OCI-LY7 (cell line): ENCODE measurements around the gene SCAF1.

Experiments
- EZH2phosphoT487 ChIP-seq: fragments of 200-600 bp; sonication (generic); IDR thresholded peaks from 2 replicates; pipeline ENCODE4 v1.6.1; 2018; ENCODE audit warnings: low read depth, borderline replicate concordance, mild to moderate bottlenecking, mixed run types, antibody characterized with exemption, low read length, moderate library complexity, mixed read lengths
- TF ChIP-seq, protein P1 (sequence below): fragments of 200-600 bp; sonication (generic); conservative IDR thresholded peaks from 2 replicates; pipeline ENCODE4 v1.5.1; 2014; ENCODE audit warnings: mild to moderate bottlenecking, antibody characterized with exemption, low read length, moderate library complexity, mixed read lengths

GRCh38 chr19:49660338-49660961, 18.4 kb downstream of the SCAF1 start:
- TF ChIP-seq, protein P1, sequence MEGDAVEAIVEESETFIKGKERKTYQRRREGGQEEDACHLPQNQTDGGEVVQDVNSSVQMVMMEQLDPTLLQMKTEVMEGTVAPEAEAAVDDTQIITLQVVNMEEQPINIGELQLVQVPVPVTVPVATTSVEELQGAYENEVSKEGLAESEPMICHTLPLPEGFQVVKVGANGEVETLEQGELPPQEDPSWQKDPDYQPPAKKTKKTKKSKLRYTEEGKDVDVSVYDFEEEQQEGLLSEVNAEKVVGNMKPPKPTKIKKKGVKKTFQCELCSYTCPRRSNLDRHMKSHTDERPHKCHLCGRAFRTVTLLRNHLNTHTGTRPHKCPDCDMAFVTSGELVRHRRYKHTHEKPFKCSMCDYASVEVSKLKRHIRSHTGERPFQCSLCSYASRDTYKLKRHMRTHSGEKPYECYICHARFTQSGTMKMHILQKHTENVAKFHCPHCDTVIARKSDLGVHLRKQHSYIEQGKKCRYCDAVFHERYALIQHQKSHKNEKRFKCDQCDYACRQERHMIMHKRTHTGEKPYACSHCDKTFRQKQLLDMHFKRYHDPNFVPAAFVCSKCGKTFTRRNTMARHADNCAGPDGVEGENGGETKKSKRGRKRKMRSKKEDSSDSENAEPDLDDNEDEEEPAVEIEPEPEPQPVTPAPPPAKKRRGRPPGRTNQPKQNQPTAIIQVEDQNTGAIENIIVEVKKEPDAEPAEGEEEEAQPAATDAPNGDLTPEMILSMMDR, result no peak
- no peak for TF ChIP-seq EZH2phosphoT487
